Measurements from ENCODE around the gene TMEM106A.
"Not testable (repeated sequence)": the region's sequence is repeated elsewhere in the genome, so short reads cannot be mapped to it uniquely, and the experiment has no call there.

Gene TMEM106A

DNA sequence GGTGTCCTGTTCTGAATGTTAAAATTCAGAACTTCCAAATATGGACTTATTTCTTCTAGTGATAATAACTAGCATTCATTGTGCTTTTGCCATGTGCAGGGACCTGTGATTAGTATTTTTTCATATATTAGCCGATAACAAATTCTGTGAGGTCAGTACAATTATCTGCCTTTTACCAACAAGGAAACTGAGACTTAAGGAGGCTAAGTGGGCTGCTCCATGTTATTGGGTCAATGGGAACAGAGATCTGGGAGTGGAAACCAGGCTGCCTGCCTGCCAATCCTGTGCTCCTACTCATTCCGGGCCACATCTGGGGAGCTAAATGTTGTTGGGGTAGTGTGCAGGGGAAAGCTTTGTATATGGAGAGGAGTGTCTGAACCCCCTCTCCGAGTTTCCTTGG lies 3.7 kb downstream of the TMEM106A start:
- DNase-seq (ENCODE audit: low spot score), result no peak

DNA sequence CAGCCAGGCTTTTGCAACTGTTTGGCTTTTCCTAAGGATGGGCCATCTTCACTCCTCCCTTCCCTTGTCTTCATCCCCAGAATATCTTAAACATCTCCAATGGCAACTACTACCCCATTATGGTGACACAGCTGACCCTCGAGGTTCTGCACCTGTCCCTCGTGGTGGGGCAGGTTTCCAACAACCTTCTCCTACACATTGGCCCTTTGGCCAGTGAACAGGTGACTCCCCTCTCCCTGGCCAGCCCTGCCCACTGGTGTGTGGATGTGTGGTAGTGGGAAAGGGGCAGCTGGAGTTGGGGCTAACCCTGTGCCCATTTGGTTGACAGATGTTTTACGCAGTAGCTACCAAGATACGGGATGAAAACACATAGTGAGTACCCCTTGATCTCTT lies 4.7 kb downstream of the TMEM106A start:
- no peak for DNase-seq (ENCODE audit: low spot score)

DNA sequence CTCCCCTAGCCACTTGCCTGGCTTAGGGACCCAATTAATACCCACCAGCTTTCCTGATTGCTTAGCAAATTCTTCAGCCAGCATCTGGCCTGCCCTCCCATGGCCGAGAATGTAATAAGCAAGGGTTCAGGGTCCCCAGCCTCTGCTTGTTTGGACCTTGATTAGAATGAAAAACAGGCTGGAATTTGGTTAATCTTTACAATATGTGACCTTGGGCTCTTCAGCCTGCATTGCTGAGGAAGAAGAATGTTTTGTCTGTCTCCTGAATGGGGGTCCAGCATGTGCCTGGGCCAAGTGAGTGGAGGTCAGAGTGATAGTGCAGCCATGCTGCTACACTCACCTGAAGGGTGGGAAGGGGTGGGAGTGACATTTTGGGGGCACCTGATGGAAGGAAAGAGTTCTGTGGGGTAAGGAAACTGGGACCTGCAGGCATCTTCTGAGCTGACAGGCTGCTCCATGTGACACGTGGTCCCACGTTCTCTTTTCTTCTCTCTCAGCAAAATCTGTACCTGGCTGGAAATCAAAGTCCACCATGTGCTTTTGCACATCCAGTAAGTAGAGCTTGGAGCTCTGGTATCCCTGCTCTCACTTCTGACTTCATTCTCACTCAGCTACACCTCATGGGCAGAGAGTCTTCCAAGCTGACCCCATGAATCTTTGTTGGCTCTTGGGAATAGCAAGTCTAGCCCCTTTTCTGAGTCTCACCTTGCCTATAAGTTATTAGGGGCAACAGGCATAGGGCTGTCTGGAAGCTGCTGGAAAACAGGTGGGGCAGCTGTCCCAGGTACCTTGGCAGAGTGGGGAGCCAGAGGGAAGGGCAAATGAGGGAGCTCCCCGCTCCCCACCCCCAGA lies 5.3 kb downstream of the TMEM106A start:
- DNase-seq (ENCODE audit: low spot score), result no peak

DNA sequence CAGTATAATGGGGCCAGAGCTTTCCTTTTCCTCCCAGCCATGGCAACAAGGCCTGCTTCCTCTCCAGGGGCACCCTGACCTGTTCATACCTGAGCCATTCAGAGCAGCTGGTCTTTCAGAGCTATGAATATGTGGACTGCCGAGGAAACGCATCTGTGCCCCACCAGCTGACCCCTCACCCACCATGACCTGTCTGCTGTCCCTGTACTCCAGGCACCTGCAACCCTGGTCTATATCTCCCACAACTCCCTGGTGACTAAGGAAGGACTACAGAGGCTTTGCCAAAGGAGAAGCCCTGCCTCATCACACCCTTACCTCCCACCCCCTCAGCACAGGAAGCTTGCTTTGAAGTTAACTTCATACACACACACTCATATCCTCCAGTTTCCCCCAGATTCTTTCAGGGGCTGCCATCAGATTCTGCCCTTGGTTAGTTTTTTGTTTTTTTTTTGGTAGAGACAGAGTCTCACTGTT lies 6.0 kb downstream of the TMEM106A start:
- no peak for DNase-seq (ENCODE audit: low spot score)

DNA sequence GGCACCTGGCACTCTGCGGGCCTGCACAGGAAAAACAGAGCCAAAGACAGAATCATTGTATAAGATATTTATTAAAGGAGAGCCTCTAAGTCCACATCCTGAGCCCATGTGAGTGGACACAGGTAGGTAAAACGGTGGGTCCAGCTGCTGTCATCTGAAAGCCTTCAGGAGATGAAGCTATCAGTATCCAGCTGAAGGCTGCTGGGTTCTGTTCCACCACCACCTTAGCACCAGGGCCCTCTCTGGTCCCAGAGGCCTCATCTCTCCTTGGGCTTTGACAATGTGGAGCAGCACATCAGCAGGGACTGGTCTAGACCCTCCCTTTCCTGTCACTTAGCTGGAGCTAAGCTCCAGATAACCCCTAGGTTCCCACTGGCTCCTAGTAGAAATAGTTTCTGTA lies 7.3 kb downstream of the TMEM106A start:
- no peak for DNase-seq (ENCODE audit: low spot score)

DNA sequence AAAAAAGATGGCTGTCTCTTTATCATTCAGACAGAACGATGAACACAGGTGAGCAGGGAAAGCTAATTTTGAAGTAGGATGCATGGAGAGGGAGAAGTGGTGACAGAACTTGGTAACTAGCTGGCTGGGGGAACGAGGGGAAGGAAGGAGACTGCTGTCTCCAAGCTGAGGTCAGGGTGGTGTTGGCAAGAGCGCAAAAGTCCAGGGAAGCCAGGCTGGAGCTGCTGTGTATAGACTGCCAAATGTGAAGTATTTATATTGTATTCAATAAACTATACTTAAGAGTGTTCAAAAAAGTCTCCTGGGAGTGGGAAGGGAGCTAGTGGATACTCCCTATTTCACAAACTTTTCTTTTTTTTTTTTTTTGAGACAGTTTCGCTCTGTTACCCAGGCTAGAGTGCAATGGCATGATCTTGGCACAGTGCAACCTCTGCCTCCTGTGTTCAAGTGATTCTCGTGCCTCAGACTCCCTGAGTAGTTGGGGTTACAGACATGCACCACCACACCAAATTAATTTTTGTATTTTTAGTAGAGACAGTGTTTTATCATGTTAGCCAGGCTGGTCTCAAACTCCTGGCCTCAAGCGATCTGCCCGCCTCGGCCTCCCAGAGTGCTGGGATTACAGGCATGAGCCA lies 8.2 kb downstream of the TMEM106A start:
- no peak for DNase-seq (ENCODE audit: low spot score)

DNA sequence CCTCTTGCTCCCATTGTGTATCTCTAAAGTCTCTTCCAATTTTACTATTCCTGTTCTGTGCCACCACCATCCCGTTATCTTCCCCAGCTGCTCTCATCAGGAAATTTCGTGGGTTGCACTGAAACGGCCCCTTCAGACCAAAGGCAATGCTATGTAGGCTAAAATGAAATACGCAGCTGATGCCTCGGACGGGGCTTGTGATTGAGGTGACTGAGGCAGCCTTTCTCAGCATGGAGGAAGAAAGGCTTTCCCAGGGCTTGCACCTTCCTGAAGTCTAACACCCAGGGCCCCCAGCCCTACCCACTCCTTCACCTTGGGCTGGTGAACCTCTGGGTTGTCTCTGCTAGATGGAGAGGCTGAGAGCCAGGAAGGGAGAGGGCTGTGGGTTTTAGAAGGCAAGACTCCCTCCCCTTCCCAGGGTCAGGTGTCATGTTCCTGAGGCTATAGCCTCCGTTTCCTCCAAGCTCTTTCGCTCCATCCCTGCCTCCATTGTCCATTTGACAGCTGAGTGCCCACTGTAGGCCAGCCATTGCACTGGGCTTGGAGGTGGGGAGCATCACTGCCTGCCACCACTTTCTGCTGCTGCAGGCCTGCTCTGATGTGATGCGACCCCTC lies 8.9 kb downstream of the TMEM106A start:
- DNase-seq (ENCODE audit: low spot score), result no peak

DNA sequence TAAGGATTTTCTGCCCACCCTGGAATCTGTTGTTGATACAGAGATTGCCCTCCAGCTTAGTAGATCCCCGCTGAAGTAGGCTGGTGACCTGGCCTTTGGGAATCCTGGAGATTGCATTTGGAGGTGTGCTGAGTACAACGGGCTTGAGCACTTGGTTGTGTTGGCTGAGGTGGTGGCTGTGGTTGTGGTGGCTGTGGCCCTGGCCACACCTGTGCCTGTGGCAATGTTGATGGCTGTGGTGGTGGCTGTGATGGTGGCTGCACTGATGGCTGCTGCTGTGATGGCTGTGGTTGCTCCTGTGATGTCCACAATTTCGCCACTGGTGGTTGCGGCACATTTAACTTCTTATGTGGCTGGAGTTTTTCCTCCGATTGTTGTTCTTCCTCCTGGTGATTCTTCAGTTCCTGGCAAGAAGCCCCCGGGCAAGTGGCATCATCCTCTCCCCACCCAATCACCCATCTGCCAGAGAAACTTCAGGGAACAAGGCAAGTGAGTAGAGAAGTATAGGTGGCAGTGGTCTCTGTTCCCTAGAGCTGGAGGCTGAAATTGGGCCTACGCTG lies 12.6 kb downstream of the TMEM106A start:
- DNase-seq (ENCODE audit: low spot score), result peak; percentile 44

DNA sequence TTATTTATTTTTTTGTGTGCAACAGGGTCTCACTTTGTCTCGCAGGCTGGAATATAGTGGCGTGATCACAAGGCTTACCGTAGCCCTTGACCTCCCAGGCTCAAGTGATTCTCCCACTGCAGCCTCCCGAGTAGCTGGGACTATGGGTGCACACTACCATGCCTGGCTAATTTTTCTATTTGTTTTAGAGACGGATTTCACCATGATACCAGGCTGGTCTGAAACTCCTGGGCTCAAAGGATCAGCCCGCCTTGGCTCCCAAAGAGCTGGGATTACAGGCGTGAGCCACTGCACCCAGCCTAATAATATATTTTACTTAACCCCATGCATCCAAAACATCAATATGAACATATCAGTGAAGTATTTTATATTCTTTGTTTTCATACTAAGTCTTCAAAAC lies 14.7 kb downstream of the TMEM106A start:
- peak; percentile 15 for DNase-seq (ENCODE audit: low spot score)

DNA sequence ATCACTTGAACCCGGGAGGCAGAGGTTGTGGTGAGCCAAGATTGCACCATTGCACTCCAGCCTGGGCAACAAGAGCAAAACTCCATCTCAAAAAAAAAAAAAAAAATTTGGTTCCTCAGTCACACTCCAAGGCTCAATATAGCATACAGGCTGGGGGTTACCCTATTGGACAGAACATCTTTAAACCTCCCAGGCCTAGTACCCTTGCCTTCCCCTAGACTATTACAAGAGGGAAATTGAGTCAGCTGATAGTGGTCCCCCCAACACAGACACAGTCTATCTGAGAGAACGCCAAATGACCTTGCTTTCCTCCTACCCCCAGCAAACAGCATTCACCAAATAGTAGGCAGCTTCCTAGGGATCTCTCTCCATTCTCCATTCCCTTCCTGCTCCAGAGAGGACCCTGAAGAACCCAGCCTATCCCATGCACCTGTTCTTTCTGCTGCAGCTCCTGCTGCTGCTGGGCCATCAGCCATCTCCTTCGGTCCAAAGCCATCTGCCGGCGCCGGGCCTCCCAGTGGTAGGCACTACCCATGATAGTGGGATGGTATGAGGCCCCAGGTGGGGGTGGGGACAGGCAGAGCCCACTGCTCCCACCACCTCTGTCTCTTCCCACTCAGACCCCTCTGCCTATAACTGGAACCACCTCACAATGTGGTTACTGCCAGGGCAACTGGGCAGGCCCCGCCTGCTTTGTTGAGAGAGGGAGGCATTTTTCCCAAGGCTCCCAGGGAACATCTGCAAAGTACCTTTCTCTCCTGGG lies 16.5 kb downstream of the TMEM106A start, which contains the start of gene CCDC200:
Gene CCDC200, minus strand, starts transcription at position 604 of the 763 bp plus-strand sequence. Its CDS starts 69 bp downstream, at position 535.
- not testable (repeated sequence) for DNase-seq (ENCODE audit: low spot score)

DNA sequence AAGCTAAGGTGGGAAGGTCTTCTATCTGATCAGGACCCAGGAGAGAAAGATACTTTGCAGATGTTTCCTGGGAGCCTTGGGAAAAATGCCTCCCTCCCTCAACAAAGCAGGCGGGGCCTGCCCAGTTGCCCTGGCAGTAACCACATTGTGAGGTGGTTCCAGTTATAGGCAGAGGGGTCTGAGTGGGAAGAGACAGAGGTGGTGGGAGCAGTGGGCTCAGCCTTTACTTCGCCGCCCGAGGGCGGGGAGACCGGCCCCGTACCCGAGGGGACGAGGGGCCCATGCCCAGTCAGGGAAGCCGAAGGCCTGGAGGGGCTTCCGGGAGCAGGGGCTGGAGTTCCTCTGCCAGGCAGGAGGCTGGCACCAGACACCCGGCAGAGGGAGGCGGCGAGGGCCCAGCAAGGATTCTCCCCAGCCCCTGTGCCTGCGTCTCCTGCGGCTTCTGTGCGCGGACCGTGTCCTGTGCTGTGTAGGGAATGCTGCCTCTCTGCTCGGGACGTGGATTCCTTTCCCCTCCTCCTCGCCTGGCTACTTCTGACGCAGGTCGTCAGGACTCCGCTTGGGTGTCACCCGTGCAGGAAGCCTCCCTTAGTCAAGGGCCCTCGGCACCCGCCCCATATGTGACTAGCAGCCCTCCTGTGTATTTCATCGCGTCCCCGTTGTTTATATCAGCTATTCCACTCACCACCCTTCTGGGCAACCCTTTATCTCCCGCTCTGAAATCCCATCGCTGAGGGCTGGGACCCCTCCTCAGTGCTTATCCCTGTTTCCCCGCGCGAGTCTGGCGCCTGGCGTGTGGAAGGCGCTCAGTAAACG lies 19.7 kb downstream of the TMEM106A start:
- DNase-seq (ENCODE audit: low spot score), result peak; percentile 23

DNA sequence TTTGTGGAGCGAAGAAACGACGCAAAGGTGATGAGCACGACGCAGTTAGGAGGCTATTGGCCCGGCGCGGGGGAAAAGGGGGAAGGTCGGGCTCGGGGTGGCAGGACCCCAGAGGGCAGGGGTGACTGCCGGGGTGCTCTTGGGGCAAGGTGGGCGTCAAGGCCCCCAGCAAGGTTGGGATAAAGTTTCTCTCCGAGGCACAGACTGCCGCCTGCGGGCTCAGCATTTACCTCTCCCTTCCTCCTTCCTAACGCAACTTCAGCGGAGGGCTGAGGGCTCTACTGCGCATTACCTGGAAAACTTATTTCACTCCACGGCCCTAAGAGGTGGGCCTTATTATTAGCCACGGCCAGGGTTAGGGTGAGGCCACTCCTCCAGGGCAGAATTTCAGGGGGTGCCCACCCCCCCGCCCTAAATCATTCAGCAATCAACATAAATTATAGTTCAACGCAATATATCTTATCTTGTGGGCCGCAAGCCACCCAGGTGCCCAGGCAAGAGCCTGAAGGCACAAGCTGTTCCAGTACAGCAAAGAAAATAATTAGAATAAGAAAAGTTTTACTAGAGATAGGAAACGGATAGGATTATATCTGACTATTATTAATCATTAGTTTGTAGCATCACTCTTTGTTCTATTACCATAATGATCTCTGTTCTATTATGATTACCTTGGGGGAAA lies 20.5 kb downstream of the TMEM106A start:
- not testable (repeated sequence) for DNase-seq (ENCODE audit: low spot score)

DNA sequence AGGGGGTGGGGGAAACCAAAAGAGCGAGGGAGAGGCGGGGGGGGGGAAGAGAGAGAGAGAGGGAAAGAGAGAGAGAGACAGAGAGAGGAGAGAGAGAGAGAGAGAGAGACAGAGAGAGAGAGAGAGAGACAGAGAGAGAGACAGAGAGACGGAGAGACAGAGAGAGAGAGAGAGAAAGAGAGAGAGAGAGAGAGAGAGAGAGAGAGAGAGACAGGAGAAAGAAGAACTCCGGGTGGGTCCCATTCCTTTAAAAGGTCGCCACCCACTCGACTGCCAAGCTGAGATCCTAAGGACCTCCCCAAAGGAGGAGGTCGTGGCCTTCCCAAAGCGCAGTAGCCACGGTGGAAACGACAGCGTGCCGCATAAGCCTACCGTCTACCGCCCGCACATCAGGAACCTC lies 21.6 kb downstream of the TMEM106A start:
- not testable (repeated sequence) for DNase-seq (ENCODE audit: low spot score)

DNA sequence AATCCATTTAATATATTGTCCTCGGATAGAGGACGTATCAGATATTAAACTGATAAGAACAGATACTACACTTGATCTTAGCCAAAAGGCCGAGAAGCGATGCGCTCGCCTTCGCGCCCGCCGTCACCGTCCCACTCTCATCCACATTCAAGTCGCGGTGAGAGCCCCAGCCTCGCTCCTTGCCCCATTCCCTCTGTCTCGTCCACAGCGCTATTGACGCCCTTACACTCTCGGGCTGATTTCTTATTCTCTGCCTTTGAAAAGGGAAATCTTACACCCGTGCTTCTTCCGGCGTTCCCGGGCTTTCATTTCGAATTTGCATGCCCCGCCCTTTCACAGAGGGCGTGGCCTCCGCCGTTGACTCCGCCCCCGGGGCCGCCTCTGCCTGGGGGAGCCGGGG lies 22.2 kb downstream of the TMEM106A start, which contains the start of gene RNU2-1:
Gene RNU2-1, minus strand, starts transcription at position 101 of the 400 bp plus-strand sequence.
- not testable (repeated sequence) for DNase-seq (ENCODE audit: low spot score)

DNA sequence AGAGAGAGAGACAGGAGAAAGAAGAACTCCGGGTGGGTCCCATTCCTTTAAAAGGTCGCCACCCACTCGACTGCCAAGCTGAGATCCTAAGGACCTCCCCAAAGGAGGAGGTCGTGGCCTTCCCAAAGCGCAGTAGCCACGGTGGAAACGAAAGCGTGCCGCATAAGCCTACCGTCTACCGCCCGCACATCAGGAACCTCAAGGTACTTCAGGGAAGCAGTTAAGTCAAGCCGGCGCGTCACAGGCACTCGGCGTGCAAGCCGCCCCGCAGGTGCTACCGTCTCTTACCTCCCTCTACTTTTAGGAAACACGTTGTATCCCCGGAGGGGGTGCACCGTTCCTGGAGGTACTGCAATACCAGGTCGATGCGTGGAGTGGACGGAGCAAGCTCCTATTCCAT lies 27.9 kb downstream of the TMEM106A start:
- DNase-seq (ENCODE audit: low spot score), result not testable (repeated sequence)

DNA sequence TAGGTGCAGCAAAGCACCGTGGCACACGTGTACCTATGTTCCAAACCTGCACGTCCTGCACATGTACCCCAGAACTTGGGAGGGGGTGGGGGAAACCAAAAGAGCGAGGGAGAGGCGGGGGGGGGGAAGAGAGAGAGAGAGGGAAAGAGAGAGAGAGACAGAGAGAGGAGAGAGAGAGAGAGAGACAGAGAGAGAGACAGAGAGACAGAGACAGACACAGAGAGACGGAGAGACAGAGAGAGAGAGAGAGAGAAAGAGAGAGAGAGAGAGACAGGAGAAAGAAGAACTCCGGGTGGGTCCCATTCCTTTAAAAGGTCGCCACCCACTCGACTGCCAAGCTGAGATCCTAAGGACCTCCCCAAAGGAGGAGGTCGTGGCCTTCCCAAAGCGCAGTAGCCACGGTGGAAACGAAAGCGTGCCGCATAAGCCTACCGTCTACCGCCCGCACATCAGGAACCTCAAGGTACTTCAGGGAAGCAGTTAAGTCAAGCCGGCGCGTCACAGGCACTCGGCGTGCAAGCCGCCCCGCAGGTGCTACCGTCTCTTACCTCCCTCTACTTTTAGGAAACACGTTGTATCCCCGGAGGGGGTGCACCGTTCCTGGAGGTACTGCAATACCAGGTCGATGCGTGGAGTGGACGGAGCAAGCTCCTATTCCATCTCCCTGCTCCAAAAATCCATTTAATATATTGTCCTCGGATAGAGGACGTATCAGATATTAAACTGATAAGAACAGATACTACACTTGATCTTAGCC lies 29.1 kb downstream of the TMEM106A start:
- not testable (repeated sequence) for DNase-seq (ENCODE audit: low spot score)

DNA sequence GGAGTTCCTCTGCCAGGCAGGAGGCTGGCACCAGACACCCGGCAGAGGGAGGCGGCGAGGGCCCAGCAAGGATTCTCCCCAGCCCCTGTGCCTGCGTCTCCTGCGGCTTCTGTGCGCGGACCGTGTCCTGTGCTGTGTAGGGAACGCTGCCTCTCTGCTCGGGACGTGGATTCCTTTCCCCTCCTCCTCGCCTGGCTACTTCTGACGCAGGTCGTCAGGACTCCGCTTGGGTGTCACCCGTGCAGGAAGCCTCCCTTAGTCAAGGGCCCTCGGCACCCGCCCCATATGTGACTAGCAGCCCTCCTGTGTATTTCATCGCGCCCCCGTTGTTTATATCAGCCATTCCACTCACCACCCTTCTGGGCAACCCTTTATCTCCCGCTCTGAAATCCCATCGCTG lies 34.8 kb downstream of the TMEM106A start:
- not testable (repeated sequence) for DNase-seq (ENCODE audit: low spot score)
